Esophagus squamous epithelium (tissue), 5 donors: ENCODE results near the gene WDR1. TPM values are rescaled to one million over a fixed set of nuclear protein-coding genes. Genes with fewer than 3 reads are reported as not detected.

ENCODE experiments used
- DNase-seq: peaks from one replicate; lab custom pipeline; 2025; lab: John Stamatoyannopoulos, UW
- H3K27ac ChIP-seq, 4 donors: fragments of 200-600 bp; sonication (generic); one replicate each; pipeline ENCODE4 v1.5.1; 2016 to 2019; ENCODE audit warnings: mild to moderate bottlenecking in 1 of 4
- H3K27me3 ChIP-seq, 4 donors: fragments of 200-600 bp; sonication (generic); 1 replicate in 3 of 4; 2 replicates in 1 of 4; pipeline versions ENCODE4 v1.5.1 to v1.6.0; 2017 to 2021; ENCODE audit warnings: antibody characterized with exemption in 1 of 4
- H3K36me3 ChIP-seq, 3 donors: fragments of 200-600 bp; sonication (generic); one replicate each; pipeline ENCODE4 v1.5.1; 2016 to 2019
- H3K4me1 ChIP-seq, 3 donors: fragments of 200-600 bp; sonication (generic); one replicate each; pipeline ENCODE4 v1.5.1; 2017 to 2019
- H3K4me3 ChIP-seq, 4 donors: fragments of 200-600 bp; sonication (generic); 1 replicate in 3 of 4; 2 replicates in 1 of 4; pipeline ENCODE4 v1.5.1; 2016 to 2019; ENCODE audit warnings: mild to moderate bottlenecking in 2 of 4, moderate library complexity in 1 of 4
- H3K9me3 ChIP-seq, 3 donors: fragments of 200-600 bp; sonication (generic); one replicate each; pipeline ENCODE4 v1.5.1; 2016 to 2019
- POLR2A ChIP-seq, 4 donors: fragments of 450-650 bp; IDR thresholded peaks; one replicate each; pipeline ENCODE4 v1.6.1; 2017; ENCODE audit warnings: antibody characterized with exemption in 4 of 4, mild to moderate bottlenecking in 4 of 4, moderate library complexity in 3 of 4
- WGBS, 2 donors: methylation state at CpG; one replicate each; pipeline ENCODE4 v1.1.5; 2018; 5-methylcytosine and 5-hydroxymethylcytosine counted together
- intact Hi-C: fragments of 100-400 bp; cut with DNase I; formaldehyde crosslinking; loops from one replicate; pipeline ENCODE4 v1.15.0; 2022
- total RNA-seq, 4 donors: library from RNA; depleted of rRNA; stranded (reverse); fragments of >200 nt; gene quantifications; one replicate each; pipeline ENCODE4 v1.1.0, GENCODE V29; 2016
- TF ChIP-seq, protein P1 (sequence below), 6 experiments: fragments of 450-650 bp in 4 of 6; fragments of 200-600 bp in 2 of 6; sonication (generic) in 2 of 6; IDR thresholded peaks; one replicate each; pipeline ENCODE4 v1.5.1; 2016 to 2019; ENCODE audit warnings: antibody characterized with exemption in 6 of 6, mild to moderate bottlenecking in 4 of 6, moderate library complexity in 4 of 6
- donor health status: DM: yes; HTN: yes; CAD: no.

The WDR1 gene, protein sequence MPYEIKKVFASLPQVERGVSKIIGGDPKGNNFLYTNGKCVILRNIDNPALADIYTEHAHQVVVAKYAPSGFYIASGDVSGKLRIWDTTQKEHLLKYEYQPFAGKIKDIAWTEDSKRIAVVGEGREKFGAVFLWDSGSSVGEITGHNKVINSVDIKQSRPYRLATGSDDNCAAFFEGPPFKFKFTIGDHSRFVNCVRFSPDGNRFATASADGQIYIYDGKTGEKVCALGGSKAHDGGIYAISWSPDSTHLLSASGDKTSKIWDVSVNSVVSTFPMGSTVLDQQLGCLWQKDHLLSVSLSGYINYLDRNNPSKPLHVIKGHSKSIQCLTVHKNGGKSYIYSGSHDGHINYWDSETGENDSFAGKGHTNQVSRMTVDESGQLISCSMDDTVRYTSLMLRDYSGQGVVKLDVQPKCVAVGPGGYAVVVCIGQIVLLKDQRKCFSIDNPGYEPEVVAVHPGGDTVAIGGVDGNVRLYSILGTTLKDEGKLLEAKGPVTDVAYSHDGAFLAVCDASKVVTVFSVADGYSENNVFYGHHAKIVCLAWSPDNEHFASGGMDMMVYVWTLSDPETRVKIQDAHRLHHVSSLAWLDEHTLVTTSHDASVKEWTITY
- 100 to 1,000 TPM; 131 to 203 (median 171) TPM for total RNA-seq

DNA sequence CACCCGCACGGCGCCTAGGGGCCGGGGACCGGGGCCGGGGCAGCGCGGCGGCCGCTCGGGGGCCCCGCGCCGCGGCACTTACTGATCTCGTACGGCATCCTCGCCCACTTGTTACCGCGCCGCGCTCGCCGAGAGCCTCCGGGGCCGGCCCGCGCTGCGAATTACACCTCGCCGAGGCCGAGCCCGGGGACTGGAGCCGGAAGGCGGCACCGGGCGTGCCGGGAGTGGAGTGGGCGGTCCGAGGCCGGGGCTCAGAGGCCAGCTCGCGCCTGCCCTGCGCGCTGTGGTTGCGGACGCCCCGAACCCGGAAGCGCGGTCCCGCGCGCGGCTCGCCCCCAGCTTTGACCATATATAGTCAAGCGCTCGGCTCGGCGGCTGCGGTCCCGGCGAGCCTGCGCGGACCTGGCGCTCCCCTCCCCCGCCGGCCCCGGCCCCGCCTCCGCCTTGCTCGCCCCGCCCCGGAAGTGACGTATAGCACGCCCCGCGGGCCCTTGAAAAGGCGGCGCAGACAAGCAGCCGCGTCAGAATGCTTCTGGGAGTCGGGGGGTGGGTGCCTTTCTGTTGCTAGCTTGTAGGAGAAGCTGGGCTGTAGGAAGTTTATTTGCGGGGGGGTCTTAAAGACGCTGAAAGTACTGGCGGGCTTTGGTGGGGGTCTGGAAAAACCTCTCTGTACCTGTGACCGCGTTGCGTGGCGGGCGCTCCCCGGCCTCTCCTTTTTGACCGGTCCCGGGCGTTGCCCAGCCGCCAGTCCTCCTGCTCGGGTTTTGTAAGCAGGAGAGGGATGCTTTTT lies at the start of gene WDR1:
Gene WDR1, minus strand, starts transcription at position 231 of the 790 bp plus-strand sequence. Its CDS starts 133 bp downstream, at position 98.
- Histone ChIP-seq H3K27me3 (no peaks in the 10 kb centered on the region), H3K36me3 (peaks cover 10 to 38% (median 26%) of the 10 kb centered on the region in 3 donors), H3K4me1 (peaks cover 34 to 59% (median 36%) of the 10 kb centered on the region in 3 donors), H3K4me3 (peak within 1 kb of the TSS; percentile 80 to 95 (median 87)), H3K9me3 (no peaks in the 10 kb centered on the region), H3K27ac (peak within 1 kb of the TSS; percentile 98 to 99 (median 98))
- DNase-seq: peak; percentile 85
- 3% methylated on average over 14 of the region's 97 CpGs; no CpG with 5 or more reads in 1 of the 2 donors for WGBS, 2 donors
- TF ChIP-seq, protein P1, sequence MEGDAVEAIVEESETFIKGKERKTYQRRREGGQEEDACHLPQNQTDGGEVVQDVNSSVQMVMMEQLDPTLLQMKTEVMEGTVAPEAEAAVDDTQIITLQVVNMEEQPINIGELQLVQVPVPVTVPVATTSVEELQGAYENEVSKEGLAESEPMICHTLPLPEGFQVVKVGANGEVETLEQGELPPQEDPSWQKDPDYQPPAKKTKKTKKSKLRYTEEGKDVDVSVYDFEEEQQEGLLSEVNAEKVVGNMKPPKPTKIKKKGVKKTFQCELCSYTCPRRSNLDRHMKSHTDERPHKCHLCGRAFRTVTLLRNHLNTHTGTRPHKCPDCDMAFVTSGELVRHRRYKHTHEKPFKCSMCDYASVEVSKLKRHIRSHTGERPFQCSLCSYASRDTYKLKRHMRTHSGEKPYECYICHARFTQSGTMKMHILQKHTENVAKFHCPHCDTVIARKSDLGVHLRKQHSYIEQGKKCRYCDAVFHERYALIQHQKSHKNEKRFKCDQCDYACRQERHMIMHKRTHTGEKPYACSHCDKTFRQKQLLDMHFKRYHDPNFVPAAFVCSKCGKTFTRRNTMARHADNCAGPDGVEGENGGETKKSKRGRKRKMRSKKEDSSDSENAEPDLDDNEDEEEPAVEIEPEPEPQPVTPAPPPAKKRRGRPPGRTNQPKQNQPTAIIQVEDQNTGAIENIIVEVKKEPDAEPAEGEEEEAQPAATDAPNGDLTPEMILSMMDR (IDR thresholded peaks at IDR 0.05): no peak
- peak in 3 of 4 donors; percentile 96 to 97 (median 96) for TF ChIP-seq POLR2A (IDR thresholded peaks at IDR 0.05)
- intact Hi-C loops: no loop called here

DNA sequence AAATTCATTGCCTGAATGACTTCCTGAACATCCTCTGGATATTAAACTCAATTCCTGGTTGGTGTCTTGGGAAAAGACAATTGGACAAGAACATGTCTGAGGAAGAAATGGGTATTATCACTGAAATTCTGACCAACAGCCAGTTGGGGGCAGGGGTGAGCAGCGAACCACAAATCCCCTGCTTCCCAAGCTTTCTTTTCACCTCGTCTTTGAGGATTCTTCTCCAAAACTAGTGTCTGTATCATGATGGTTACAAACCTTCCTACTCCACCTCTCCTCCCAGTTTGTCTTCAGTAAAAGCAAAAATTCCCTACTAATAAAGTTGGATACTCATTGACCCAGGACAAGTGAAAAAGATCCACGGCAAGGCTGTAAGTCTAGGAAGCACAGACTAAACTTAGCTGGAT lies 48.3 kb upstream of the WDR1 start:
- no peak for DNase-seq
- Histone ChIP-seq H3K36me3 (no peaks in the 10 kb centered on the region), H3K4me3 (no peak overlapping the region), H3K27me3 (no peaks in the 10 kb centered on the region), H3K4me1 (no peaks in the 10 kb centered on the region), H3K9me3 (no peaks in the 10 kb centered on the region), H3K27ac (no peak overlapping the region)
- WGBS, 2 donors: 32 to 33% methylated on average over 3 of the region's 3 CpGs
- intact Hi-C loops: loop anchor here (5.0 kb wide), 1 partner anchor 237 kb away; no protein-coding TSS in a partner anchor
- TF ChIP-seq POLR2A (IDR thresholded peaks at IDR 0.05): no peak
- TF ChIP-seq, protein P1 (IDR thresholded peaks at IDR 0.05): peak; percentile 17 to 60 (median 44)

DNA sequence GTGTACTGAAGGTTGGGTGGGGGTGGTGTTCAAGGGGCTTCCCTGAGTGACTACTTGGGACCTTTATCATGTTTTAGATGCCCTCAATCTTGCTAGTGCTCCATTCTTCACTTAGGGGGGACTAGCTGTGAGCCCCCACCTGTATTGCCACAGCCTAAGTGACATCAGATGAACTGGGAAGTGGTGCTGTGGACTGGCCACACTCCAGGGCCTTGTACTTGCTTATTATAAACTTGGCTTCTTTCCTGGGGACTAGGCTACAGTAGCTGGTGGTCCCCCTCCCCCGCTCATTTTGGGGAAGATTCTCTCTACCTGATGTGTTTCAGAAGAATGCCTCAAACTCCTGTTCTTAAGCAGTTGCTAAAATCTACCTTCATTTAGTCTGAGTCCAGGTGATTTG lies 46.7 kb upstream of the WDR1 start:
- Histone ChIP-seq H3K27me3 (peaks cover 0 to 6% (median 0%) of the 10 kb centered on the region in 4 donors), H3K36me3 (no peaks in the 10 kb centered on the region), H3K9me3 (no peaks in the 10 kb centered on the region), H3K4me3 (no peak overlapping the region), H3K4me1 (peaks cover 0 to 4% (median 0%) of the 10 kb centered on the region in 3 donors), H3K27ac (no peak overlapping the region)
- TF ChIP-seq POLR2A (IDR thresholded peaks at IDR 0.05): no peak
- WGBS, 2 donors: 40 to 55% methylated on average over 1 of the region's 1 CpG
- DNase-seq: no peak
- intact Hi-C loops: no loop called here

DNA sequence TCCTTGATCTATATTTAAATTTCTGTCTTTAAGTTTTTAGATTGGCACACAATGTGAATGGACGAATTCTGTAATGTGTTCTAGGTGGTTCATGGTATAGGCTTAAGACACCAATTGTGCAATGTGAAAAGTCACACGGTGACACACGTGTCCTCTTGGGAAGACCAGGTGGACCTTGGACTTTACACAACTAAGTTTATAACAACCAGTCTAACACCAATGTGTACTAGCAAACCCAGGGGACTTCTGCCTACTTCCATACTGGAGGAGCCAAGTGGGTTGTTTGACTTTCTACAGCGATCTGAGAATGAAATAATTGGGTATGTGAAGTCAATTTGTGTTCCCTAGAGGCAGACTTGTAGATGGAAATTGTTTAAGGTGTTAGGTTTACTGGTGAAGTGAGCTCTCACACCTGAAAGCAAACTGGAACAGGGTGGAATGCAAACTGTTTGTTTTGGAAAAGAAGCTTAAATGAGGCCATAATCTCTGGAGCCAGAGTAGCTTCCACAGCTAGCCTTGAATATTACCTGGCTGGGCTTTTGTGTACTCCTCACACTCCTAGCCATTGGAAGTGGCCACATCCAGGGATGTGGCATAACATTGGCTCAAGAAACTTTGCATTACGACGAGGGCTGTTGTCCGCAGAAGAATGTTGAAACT lies 45.9 kb upstream of the WDR1 start:
- TF ChIP-seq, protein P1 (IDR thresholded peaks at IDR 0.05): no peak
- no peak for TF ChIP-seq POLR2A (IDR thresholded peaks at IDR 0.05)
- 72 to 86% methylated on average over 6 to 7 of the region's 7 CpGs for WGBS, 2 donors
- no peaks in the 10 kb centered on the region for H3K9me3 ChIP-seq
- intact Hi-C loops: no loop called here
- DNase-seq: no peak
- no peaks in the 10 kb centered on the region for H3K36me3 ChIP-seq
- no peak overlapping the region for H3K27ac ChIP-seq
- no peak overlapping the region for H3K4me3 ChIP-seq
- H3K27me3 ChIP-seq: peaks cover 0 to 6% (median 0%) of the 10 kb centered on the region in 4 donors
- H3K4me1 ChIP-seq: peaks cover 0 to 11% (median 0%) of the 10 kb centered on the region in 3 donors

DNA sequence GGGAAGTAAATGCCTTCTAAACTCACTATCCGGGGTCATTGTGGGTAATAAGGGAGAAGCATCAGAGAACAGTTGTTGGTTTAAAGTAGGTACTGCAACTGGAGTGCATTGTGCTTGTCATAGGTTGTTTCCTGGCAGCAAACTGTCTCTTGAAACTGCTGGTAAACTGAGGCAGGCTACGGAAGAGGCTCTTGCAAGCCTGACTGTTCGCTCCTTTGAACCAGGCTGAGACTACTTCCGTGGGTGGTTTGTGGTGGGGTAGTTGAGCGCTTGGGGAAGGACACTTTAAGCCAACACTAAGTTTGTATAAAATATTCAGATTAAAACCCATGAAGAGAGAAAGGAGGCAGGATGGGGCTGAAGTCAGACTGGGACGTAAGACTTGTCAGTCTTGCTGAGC lies 45.2 kb upstream of the WDR1 start:
- H3K9me3 ChIP-seq: no peaks in the 10 kb centered on the region
- TF ChIP-seq POLR2A (IDR thresholded peaks at IDR 0.05): no peak
- H3K4me1 ChIP-seq: peaks cover 0 to 12% (median 0%) of the 10 kb centered on the region in 3 donors
- no peaks in the 10 kb centered on the region for H3K36me3 ChIP-seq
- WGBS, 2 donors: 61 to 85% methylated on average over 4 to 6 of the region's 6 CpGs
- intact Hi-C loops: no loop called here
- no peak overlapping the region for H3K27ac ChIP-seq
- H3K27me3 ChIP-seq: peaks cover 0 to 6% (median 0%) of the 10 kb centered on the region in 4 donors
- no peak for DNase-seq
- no peak overlapping the region for H3K4me3 ChIP-seq
